Gastroesophageal sphincter (tissue), 4 donors: ENCODE measurements around the gene ZFYVE28. TPM values are rescaled to one million over a fixed set of nuclear protein-coding genes. Genes with fewer than 3 reads are reported as not detected.

Experiments used
- ATAC-seq: fragments of 150-250 bp; one replicate; pipeline ENCODE4 v1.9.1; 2016; ENCODE audit warnings: mild to moderate bottlenecking, moderate library complexity
- H3K27ac ChIP-seq, 4 donors: fragments of 200-600 bp; sonication (generic) in 3 of 4; 1 replicate in 3 of 4; 2 replicates in 1 of 4; pipeline ENCODE4 v1.5.1; 2016 to 2019
- H3K27me3 ChIP-seq: fragments of 200-600 bp; sonication (generic); one replicate; pipeline ENCODE4 v1.5.1; 2019
- H3K36me3 ChIP-seq, 2 donors: fragments of 200-600 bp; sonication (generic); one replicate each; pipeline ENCODE4 v1.5.1; 2019; ENCODE audit warnings: control low read depth in 1 of 2
- H3K4me1 ChIP-seq, 3 donors: fragments of 200-600 bp; sonication (generic); 1 replicate in 2 of 3; 2 replicates in 1 of 3; pipeline ENCODE4 v1.5.1; 2016 to 2019; ENCODE audit warnings: control low read depth in 2 of 3
- H3K4me3 ChIP-seq, 2 donors: fragments of 200-600 bp; sonication (generic); one replicate each; pipeline ENCODE4 v1.5.1; 2019; ENCODE audit warnings: mild to moderate bottlenecking in 1 of 2, moderate library complexity in 1 of 2
- H3K9me3 ChIP-seq, 3 donors: fragments of 200-600 bp; sonication (generic); one replicate each; pipeline ENCODE4 v1.5.1; 2017 to 2019; ENCODE audit warnings: control low read depth in 2 of 3
- EP300 ChIP-seq: sonication (generic); formaldehyde crosslinking; IDR thresholded peaks from one replicate; pipeline ENCODE4 v1.6.1; 2017; ENCODE audit warnings: antibody characterized with exemption, mild to moderate bottlenecking
- POLR2A ChIP-seq, 2 donors: fragments of 450-650 bp; IDR thresholded peaks; one replicate each; pipeline ENCODE4 v1.6.1; 2017; ENCODE audit warnings: antibody characterized with exemption in 2 of 2, mild to moderate bottlenecking in 2 of 2, moderate library complexity in 1 of 2
- POLR2AphosphoS5 ChIP-seq: sonication (generic); formaldehyde crosslinking; IDR thresholded peaks from one replicate; pipeline ENCODE4 v1.6.1; 2017; ENCODE audit warnings: antibody characterized with exemption
- WGBS, 2 donors: methylation state at CpG; one replicate each; pipeline ENCODE4 v1.1.5; 2018; ENCODE audit warnings: low coverage in 1 of 2; 5-methylcytosine and 5-hydroxymethylcytosine counted together
- total RNA-seq, 4 donors: library from RNA; depleted of rRNA; stranded (reverse); fragments of >200 nt; gene quantifications; one replicate each; pipeline ENCODE4 v1.1.0, GENCODE V29; 2016
- TF ChIP-seq, protein P1 (sequence below), 4 experiments: fragments of 200-600 bp in 2 of 4; fragments of 450-650 bp in 2 of 4; sonication (generic) in 1 of 4; IDR thresholded peaks; one replicate each; pipeline ENCODE4 v1.5.1; 2017 to 2019; ENCODE audit warnings: antibody characterized with exemption in 4 of 4, mild to moderate bottlenecking in 2 of 4, moderate library complexity in 2 of 4

The ZFYVE28 gene
- total RNA-seq, 4 donors from 2014 or later: 4.4 to 12.0 (median 8.2) TPM

DNA sequence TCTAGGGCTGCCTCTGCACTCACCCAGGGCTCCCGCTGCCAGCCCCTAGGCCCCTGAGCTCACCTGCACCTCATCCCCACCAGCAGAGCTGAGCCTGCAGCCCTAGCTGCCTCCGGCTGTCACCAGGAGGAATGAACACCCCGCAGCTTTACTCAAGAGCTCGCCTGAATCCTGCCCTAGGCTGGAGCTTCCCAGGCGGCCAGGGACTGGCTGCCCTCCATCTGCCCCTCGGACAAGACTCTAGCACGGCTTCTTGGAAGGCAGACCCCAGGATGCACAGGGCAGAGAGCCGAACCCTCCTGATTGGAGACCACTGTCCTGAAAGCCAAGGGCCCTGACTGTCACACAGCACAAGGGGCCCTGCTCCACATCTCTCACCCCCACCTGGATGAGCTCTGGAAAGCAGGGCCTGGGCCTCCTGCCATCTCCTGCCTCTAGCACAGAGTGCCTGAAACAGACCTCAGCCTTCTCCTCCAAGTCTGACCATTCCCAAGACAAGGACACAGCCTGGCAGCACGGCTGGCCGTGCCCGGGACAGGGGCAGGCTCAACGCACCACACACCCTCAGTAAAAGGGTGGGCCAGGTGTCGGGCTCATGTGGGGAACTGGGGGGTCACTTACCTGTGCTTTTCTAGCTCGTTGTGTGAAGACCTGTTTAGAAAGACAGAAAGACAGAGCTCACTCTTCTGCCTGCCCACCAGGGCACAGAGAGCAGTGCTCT is 160.9 kb downstream of the ZFYVE28 start:
- no CpG with 5 or more reads among the region's 14 CpGs for WGBS, 2 donors

DNA sequence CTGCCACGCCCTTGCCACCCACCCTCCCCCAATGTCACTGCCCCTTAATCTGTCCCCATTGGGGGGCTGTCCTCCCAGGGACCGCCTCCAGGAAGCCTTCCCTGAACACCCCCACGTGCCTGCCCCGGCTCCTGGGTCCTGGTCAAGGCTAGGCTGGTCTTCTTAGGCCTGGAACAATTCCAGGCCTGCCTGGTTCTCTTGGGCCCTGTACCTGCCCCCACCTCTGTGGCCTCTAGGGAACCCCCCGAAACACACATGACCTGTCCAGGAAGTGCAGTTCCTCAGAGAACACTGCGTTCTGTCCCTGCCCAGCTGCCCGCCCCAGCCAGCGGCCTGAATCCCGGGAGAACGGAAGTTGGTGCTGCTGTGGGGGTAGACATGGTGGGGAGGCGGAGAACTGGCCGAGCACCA is 161.7 kb downstream of the ZFYVE28 start:
- Histone ChIP-seq H3K4me1 (peaks cover 5 to 80% (median 59%) of the 10 kb centered on the region in 3 donors), H3K36me3 (peaks cover 0 to 56% of the 10 kb centered on the region in 2 donors), H3K4me3 (peak overlapping the region in 1 of 2 donors; percentile 30), H3K27me3 (no peaks in the 10 kb centered on the region), H3K9me3 (no peaks in the 10 kb centered on the region), H3K27ac (peak overlapping the region; percentile 67 to 97 (median 94))
- peak; percentile 46 for ATAC-seq
- TF ChIP-seq POLR2AphosphoS5 (peak; percentile 40), POLR2A (IDR thresholded peaks at IDR 0.05) (no peak), EP300 (no peak)
- WGBS, 2 donors: no CpG with 5 or more reads among the region's 12 CpGs

More for the DNA sequence above, 160.9 kb downstream of the ZFYVE28 start:
- H3K9me3 ChIP-seq: no peaks in the 10 kb centered on the region
- no peaks in the 10 kb centered on the region for H3K27me3 ChIP-seq
- H3K4me1 ChIP-seq: peaks cover 5 to 81% (median 59%) of the 10 kb centered on the region in 3 donors
- H3K4me3 ChIP-seq: peak overlapping the region in 1 of 2 donors; percentile 20
- no peak for ATAC-seq
- peak overlapping the region; percentile 4 to 97 (median 94) for H3K27ac ChIP-seq
- H3K36me3 ChIP-seq: peaks cover 0 to 48% of the 10 kb centered on the region in 2 donors
- TF ChIP-seq POLR2A (IDR thresholded peaks at IDR 0.05): no peak
- TF ChIP-seq POLR2AphosphoS5: no peak
- TF ChIP-seq, protein P1, sequence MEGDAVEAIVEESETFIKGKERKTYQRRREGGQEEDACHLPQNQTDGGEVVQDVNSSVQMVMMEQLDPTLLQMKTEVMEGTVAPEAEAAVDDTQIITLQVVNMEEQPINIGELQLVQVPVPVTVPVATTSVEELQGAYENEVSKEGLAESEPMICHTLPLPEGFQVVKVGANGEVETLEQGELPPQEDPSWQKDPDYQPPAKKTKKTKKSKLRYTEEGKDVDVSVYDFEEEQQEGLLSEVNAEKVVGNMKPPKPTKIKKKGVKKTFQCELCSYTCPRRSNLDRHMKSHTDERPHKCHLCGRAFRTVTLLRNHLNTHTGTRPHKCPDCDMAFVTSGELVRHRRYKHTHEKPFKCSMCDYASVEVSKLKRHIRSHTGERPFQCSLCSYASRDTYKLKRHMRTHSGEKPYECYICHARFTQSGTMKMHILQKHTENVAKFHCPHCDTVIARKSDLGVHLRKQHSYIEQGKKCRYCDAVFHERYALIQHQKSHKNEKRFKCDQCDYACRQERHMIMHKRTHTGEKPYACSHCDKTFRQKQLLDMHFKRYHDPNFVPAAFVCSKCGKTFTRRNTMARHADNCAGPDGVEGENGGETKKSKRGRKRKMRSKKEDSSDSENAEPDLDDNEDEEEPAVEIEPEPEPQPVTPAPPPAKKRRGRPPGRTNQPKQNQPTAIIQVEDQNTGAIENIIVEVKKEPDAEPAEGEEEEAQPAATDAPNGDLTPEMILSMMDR (IDR thresholded peaks at IDR 0.05): no peak

DNA sequence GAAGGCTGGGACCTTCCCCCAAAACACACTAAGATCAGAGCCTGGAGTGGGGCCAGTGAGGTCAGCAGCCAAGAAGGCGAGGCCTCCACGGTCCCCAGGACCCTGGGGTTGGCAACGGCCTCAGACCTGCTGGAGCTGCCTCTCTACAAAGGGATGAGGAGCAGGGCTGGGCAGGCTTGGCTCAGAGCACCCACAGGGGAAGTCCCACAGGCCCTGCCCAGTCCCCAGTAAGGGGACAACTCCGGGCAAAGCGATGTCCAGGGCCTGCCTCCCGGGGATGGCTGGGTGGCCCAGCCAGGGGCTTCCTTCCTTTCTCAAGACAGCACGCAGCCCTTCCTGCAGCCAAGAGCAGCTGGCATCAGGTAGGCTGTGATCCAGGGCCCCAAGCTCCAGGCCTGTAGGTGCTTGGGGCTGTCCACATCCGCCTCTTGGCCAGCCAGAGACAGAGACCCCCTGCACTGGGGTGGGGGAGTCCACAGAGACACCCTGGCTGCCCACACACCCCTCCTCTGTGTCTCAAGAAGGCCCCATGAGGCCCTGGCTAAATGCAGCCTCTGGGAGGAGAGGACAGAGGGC is 162.2 kb downstream of the ZFYVE28 start:
- ATAC-seq: peak; percentile 39
- H3K27me3 ChIP-seq: no peaks in the 10 kb centered on the region
- H3K4me1 ChIP-seq: peaks cover 5 to 80% (median 59%) of the 10 kb centered on the region in 3 donors
- TF ChIP-seq POLR2A (IDR thresholded peaks at IDR 0.05) (no peak), EP300 (no peak), POLR2AphosphoS5 (no peak)
- TF ChIP-seq, protein P1 (IDR thresholded peaks at IDR 0.05): no peak
- H3K27ac ChIP-seq: peak overlapping the region; percentile 67 to 97 (median 94)
- H3K9me3 ChIP-seq: no peaks in the 10 kb centered on the region
- peaks cover 0 to 61% of the 10 kb centered on the region in 2 donors for H3K36me3 ChIP-seq
- peak overlapping the region in 1 of 2 donors; percentile 30 for H3K4me3 ChIP-seq
- WGBS, 2 donors: 13% methylated on average over 2 of the region's 8 CpGs; no CpG with 5 or more reads in 1 of the 2 donors

DNA sequence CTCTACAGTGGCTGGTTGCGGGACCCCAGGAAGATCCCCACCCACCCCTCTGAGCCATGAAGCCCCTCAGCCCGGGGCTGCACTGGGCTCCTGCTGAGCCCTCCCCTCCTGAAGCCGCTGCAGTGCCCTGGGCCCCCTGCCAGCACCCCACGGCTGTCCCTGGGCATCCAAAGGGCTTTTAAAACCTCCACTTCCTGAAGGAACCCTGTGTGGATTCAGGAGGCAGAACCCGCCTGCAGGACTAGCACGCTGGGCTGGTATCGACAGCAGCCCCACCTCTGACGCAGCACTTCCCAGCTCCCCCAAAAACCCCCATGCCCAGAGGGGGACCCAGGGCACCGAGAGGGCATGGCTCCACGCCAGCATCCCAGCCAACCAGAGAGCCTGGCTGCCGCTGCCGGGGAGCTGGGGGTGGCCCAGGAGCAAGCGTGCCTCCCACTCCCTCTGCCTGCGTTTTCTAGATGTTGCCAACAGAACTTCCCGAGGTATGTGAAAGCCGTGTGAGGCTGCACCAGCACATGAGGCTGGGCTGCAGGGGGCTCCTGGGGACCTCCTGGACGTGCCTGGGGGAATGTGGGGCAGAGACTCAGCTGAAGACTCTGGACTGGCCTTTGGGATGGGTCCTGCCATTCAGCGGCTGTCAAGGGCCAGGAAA is 162.8 kb downstream of the ZFYVE28 start:
- no peaks in the 10 kb centered on the region for H3K9me3 ChIP-seq
- H3K27ac ChIP-seq: peak overlapping the region; percentile 67 to 97 (median 94)
- peaks cover 0 to 67% of the 10 kb centered on the region in 2 donors for H3K36me3 ChIP-seq
- no peaks in the 10 kb centered on the region for H3K27me3 ChIP-seq
- 21% methylated on average over 2 of the region's 18 CpGs; no CpG with 5 or more reads in 1 of the 2 donors for WGBS, 2 donors
- peak overlapping the region in 1 of 2 donors; percentile 30 for H3K4me3 ChIP-seq
- TF ChIP-seq, protein P1 (IDR thresholded peaks at IDR 0.05): peak in 1 of 4 experiments; percentile 11
- no peak for TF ChIP-seq EP300
- H3K4me1 ChIP-seq: peaks cover 5 to 77% (median 57%) of the 10 kb centered on the region in 3 donors
- ATAC-seq: peak; percentile 15
